Measurements from ENCODE around the gene SOX1.

DNA sequence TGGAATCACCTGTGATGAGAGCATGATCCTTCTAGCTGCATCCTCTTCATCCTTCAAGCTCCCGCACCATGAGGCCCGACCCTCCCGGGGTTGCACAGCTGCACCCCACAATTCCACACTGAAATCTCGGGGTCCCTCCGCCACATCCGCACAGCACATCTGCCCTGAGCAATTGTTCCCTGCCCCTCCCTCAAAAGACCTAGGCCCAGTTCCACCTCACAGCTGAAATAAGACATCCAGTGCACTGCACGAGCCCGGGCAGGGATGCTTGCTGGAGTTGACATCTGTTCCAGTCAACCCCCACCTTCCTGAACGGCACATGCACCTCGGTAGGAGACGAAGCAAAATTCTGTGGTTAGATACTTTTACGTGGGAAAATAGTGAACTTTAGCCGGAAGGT lies 14.7 kb upstream of the SOX1 start:
- TF ChIP-seq, protein P1, sequence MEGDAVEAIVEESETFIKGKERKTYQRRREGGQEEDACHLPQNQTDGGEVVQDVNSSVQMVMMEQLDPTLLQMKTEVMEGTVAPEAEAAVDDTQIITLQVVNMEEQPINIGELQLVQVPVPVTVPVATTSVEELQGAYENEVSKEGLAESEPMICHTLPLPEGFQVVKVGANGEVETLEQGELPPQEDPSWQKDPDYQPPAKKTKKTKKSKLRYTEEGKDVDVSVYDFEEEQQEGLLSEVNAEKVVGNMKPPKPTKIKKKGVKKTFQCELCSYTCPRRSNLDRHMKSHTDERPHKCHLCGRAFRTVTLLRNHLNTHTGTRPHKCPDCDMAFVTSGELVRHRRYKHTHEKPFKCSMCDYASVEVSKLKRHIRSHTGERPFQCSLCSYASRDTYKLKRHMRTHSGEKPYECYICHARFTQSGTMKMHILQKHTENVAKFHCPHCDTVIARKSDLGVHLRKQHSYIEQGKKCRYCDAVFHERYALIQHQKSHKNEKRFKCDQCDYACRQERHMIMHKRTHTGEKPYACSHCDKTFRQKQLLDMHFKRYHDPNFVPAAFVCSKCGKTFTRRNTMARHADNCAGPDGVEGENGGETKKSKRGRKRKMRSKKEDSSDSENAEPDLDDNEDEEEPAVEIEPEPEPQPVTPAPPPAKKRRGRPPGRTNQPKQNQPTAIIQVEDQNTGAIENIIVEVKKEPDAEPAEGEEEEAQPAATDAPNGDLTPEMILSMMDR (IDR thresholded peaks at IDR 0.05) = no peak
- TF ChIP-seq POLR2A (IDR thresholded peaks at IDR 0.05) (no peak), EP300 (IDR thresholded peaks at IDR 0.05) (no peak)

Measured in ovary (tissue), 3 donors.